ENCODE results near the gene ZDHHC1.
"Not testable (repeated sequence)": the region's sequence is repeated elsewhere in the genome, so short reads cannot be mapped to it uniquely, and the experiment has no call there.

Gene ZDHHC1

DNA sequence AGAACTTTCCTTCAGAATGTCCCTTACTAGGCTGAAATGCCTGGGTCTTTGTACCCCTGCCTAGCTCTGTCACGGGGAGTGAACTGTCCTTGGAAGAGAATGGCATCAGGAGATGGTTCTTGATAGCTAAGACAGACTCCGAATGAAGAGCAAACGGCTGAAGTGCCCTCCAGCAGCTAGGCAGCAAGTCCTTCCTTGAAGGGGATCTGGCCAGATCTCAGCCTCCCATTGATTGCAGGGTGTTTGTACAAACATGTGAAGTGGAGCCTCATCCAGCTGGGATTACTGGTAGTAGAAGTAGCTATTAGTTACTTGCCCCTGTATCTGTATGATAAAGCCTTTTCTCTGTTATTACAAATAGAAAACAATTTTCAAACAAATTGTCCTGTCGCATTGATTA is 58.7 kb downstream of the ZDHHC1 start:
- TF ChIP-seq, protein P1, sequence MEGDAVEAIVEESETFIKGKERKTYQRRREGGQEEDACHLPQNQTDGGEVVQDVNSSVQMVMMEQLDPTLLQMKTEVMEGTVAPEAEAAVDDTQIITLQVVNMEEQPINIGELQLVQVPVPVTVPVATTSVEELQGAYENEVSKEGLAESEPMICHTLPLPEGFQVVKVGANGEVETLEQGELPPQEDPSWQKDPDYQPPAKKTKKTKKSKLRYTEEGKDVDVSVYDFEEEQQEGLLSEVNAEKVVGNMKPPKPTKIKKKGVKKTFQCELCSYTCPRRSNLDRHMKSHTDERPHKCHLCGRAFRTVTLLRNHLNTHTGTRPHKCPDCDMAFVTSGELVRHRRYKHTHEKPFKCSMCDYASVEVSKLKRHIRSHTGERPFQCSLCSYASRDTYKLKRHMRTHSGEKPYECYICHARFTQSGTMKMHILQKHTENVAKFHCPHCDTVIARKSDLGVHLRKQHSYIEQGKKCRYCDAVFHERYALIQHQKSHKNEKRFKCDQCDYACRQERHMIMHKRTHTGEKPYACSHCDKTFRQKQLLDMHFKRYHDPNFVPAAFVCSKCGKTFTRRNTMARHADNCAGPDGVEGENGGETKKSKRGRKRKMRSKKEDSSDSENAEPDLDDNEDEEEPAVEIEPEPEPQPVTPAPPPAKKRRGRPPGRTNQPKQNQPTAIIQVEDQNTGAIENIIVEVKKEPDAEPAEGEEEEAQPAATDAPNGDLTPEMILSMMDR (IDR thresholded peaks at IDR 0.05; ENCODE audit: extremely low read depth, insufficient read depth, missing control alignments) = no peak
- in situ Hi-C loops (cut with MboI; ENCODE audit: low pct_unique_long_range_greater_than_20kb, low sequenced_read_pairs, unreplicated experiment) = no loop called here
- DNase-seq (ENCODE audit: low spot score) = no peak

DNA sequence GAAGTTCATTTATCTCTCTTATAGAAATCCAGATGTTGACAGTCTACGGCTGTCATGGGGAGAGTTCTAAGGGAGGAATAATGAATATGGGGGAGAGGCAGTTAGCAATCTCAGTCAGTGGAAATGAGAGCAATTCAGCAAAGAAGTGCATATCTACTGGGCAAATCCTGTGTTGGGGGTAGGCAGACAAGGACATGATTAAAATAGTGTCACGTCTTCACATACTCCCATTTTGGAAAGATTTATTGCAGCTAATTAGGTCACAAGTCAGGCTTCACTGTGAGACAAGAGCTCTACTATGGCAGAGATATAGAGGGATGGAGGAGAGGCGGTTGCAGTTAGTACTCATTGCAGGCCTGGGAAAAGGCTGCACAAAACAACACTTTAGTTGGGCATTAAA is 59.9 kb downstream of the ZDHHC1 start:
- in situ Hi-C loops (cut with MboI; ENCODE audit: low pct_unique_long_range_greater_than_20kb, low sequenced_read_pairs, unreplicated experiment) = no loop called here
- DNase-seq (ENCODE audit: low spot score) = no peak
- TF ChIP-seq, protein P1 (IDR thresholded peaks at IDR 0.05; ENCODE audit: extremely low read depth, insufficient read depth, missing control alignments) = no peak

DNA sequence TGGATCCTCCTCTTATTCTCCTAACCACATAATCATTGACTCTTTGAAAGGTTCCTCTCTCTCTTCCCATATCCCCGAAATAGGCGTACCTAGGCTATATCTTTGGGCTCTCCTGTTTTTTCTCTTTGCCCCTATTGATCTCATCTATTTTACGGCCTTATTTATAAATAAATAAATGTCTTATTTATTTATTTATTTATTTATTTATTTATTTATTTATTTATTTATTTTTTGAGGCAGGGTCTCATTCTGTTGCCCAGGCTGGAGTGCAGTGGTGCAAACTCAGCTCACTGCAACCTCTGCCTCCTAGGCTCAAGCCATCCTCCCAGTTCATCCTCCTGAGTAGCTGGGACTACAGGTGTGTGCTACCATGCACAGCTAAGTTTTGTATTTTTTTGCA is 63.8 kb downstream of the ZDHHC1 start:
- DNase-seq (ENCODE audit: low spot score); in situ Hi-C loops (cut with MboI; ENCODE audit: low pct_unique_long_range_greater_than_20kb, low sequenced_read_pairs, unreplicated experiment): not testable (repeated sequence)

DNA sequence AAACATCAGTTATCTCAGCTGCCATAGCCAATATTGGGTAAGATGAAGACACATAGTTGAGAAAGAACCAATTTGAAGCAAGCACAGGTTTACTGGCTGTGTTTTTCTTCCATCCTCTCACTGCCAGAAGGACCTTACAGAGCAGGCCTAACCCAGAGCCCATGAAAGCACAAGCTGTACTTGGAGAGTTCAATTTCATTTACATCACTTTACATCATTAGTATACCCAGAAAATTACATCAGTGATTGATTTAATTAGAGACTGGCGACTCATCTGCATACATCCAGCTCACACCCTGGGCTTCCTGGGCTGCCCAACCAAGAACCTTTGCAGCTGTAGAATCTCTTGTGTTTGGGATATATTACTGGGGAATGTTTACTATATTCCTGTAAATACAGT is 66.0 kb downstream of the ZDHHC1 start:
- in situ Hi-C loops (cut with MboI; ENCODE audit: low pct_unique_long_range_greater_than_20kb, low sequenced_read_pairs, unreplicated experiment) = no loop called here
- no peak for DNase-seq (ENCODE audit: low spot score)
- TF ChIP-seq, protein P1 (IDR thresholded peaks at IDR 0.05; ENCODE audit: extremely low read depth, insufficient read depth, missing control alignments) = no peak

DNA sequence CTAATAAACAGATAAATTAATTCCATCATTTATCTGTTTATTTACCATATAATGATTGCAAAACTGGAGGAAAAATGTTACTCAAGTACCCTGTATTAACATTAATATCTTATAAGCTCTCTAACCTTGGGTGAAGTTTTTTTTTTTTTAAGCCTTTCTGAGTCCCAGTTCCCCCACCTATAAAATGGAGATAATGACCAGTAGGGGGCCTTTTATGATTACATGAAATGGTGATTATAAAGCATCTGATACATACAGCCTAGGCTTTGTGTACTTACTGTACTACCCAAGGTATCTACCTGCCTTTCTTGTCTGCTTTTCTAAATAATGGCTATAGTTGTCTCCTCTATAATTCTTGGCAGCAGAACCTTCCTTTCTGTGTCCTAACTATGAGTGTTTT is 67.1 kb downstream of the ZDHHC1 start:
- in situ Hi-C loops (cut with MboI; ENCODE audit: low pct_unique_long_range_greater_than_20kb, low sequenced_read_pairs, unreplicated experiment) = no loop called here
- TF ChIP-seq, protein P1 (IDR thresholded peaks at IDR 0.05; ENCODE audit: extremely low read depth, insufficient read depth, missing control alignments) = peak; percentile 34
- DNase-seq (ENCODE audit: low spot score) = no peak

DNA sequence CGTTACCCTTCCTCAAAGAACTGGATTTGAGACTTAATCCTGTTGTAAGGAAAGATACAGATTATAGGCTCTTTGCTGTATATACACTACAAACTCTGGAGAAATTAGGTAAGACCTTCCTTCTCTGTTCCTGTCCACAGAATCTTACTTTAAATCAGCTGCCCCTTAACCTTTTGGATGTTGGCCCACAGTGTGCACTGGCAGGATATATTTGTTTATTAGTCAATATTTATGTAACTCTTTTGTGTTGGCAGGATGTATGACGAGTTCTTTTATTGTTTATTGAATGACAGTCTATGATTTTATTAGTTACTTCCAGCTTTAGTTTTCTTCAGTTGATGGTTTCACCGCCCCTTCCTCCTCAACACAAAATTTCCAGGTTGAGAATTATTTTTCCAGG is 69.9 kb downstream of the ZDHHC1 start:
- DNase-seq (ENCODE audit: low spot score) = no peak
- TF ChIP-seq, protein P1 (IDR thresholded peaks at IDR 0.05; ENCODE audit: extremely low read depth, insufficient read depth, missing control alignments) = no peak
- in situ Hi-C loops (cut with MboI; ENCODE audit: low pct_unique_long_range_greater_than_20kb, low sequenced_read_pairs, unreplicated experiment) = no loop called here

DNA sequence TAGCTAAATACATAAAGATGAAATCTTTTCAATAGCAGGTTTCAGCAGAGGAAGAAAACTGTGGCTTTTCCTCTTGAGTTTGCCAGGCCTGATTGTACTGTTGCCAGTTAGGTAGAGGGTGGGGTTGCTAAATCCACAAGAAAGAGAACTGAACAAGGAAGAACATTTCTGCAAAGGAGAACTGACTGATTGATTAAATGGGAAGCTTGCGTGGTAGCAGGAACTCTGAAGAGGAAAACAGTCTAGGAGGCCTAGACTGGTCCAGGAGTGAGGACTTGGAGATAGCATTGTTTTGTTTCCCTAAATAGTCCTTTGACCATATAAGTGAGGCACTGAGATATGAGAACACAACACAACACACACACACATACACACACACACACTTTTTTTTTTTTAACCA is 70.9 kb downstream of the ZDHHC1 start:
- in situ Hi-C loops (cut with MboI; ENCODE audit: low pct_unique_long_range_greater_than_20kb, low sequenced_read_pairs, unreplicated experiment) = no loop called here
- TF ChIP-seq, protein P1 (IDR thresholded peaks at IDR 0.05; ENCODE audit: extremely low read depth, insufficient read depth, missing control alignments) = no peak

More for the DNA sequence above, 70.9 kb downstream of the ZDHHC1 start:
- DNase-seq (ENCODE audit: low spot score) = no peak
